Nephron progenitor cell (in vitro differentiated cells): ENCODE data around the gene SPTB.

Experiments
- DNase-seq: peaks from one replicate; pipeline ENCODE4 v3.0.0; 2021
- H3K27ac Mint-ChIP-seq: 2 replicates; pipeline ENCODE4 v1.8.0; 2021; ENCODE audit warnings: mild to moderate bottlenecking, moderate library complexity, mixed read lengths
- H3K27me3 Mint-ChIP-seq: 2 replicates; pipeline ENCODE4 v1.8.0; 2021; ENCODE audit warnings: mild to moderate bottlenecking, low read depth, mixed read lengths; ENCODE audit not compliant: poor library complexity
- H3K36me3 Mint-ChIP-seq: 2 replicates; pipeline ENCODE4 v1.8.0; 2021; ENCODE audit warnings: low read depth, mixed read lengths
- H3K4me1 Mint-ChIP-seq: 2 replicates; pipeline ENCODE4 v1.8.0; 2021; ENCODE audit warnings: mixed read lengths
- H3K4me3 Mint-ChIP-seq: 2 replicates; pipeline ENCODE4 v1.8.0; 2021; ENCODE audit warnings: mild to moderate bottlenecking, moderate library complexity, mixed read lengths
- H3K9me3 Mint-ChIP-seq: 2 replicates; pipeline ENCODE4 v1.8.0; 2021; ENCODE audit warnings: mild to moderate bottlenecking, moderate library complexity, mixed read lengths
- TF ChIP-seq, protein P1 (sequence below): fragments of 200-600 bp; sonication (generic); IDR thresholded peaks from 2 replicates; pipeline ENCODE4 v1.5.0; 2021; ENCODE audit warnings: antibody characterized with exemption

The SPTB gene

DNA sequence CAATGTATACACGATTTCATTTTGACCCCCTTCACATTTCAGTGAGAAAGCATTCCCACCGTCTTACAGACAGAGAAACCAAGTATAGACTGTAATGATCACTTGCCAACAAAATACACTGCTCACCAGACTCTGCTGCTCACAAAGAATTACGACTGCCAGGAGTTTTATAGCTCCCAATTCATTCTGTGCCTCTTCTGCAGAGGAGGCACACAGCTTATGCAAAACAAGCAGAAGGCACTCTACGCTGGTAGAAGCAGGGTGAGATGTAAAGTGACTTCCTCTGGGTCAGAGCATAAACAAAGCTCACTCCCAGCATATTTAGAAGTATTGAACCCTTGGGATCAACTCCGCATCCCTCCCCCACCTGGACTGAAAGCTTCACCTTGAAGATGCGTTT is 14.6 kb downstream of the SPTB start:
- Mint-ChIP-seq H3K27me3 (peaks cover 9% of the 10 kb centered on the region), H3K27ac (no peak overlapping the region)

DNA sequence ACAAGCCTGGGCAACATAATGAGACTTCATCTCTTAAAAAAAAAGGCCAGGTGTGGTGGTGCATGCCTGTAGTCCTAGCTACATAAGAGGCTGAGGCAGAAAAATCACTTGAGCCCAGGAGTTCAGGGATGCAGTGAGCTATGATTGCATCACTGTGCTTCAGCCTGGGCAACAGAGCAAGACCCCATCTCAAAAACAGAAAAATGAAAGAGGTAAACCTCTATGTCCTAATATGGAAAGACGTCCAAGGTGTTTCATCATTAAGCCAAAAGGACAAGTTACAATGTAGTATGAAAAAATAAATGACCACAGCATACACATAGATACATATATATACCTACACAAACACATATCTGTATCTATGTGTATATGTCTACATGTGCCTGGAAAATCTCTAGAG is 15.4 kb downstream of the SPTB start:
- TF ChIP-seq, protein P1, sequence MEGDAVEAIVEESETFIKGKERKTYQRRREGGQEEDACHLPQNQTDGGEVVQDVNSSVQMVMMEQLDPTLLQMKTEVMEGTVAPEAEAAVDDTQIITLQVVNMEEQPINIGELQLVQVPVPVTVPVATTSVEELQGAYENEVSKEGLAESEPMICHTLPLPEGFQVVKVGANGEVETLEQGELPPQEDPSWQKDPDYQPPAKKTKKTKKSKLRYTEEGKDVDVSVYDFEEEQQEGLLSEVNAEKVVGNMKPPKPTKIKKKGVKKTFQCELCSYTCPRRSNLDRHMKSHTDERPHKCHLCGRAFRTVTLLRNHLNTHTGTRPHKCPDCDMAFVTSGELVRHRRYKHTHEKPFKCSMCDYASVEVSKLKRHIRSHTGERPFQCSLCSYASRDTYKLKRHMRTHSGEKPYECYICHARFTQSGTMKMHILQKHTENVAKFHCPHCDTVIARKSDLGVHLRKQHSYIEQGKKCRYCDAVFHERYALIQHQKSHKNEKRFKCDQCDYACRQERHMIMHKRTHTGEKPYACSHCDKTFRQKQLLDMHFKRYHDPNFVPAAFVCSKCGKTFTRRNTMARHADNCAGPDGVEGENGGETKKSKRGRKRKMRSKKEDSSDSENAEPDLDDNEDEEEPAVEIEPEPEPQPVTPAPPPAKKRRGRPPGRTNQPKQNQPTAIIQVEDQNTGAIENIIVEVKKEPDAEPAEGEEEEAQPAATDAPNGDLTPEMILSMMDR: no peak
- peaks cover 5% of the 10 kb centered on the region for H3K9me3 Mint-ChIP-seq
- H3K4me1 Mint-ChIP-seq: peaks cover 46% of the 10 kb centered on the region
- H3K36me3 Mint-ChIP-seq: no peaks in the 10 kb centered on the region
- peaks cover 4% of the 10 kb centered on the region for H3K27me3 Mint-ChIP-seq
- DNase-seq: no peak
- H3K27ac Mint-ChIP-seq: no peak overlapping the region
- no peak overlapping the region for H3K4me3 Mint-ChIP-seq

More for the DNA sequence above, 14.6 kb downstream of the SPTB start:
- peaks cover 42% of the 10 kb centered on the region for H3K4me1 Mint-ChIP-seq
- DNase-seq: no peak
- H3K36me3 Mint-ChIP-seq: no peaks in the 10 kb centered on the region
- no peak overlapping the region for H3K4me3 Mint-ChIP-seq
- H3K9me3 Mint-ChIP-seq: peaks cover 5% of the 10 kb centered on the region
- TF ChIP-seq, protein P1: no peak

DNA sequence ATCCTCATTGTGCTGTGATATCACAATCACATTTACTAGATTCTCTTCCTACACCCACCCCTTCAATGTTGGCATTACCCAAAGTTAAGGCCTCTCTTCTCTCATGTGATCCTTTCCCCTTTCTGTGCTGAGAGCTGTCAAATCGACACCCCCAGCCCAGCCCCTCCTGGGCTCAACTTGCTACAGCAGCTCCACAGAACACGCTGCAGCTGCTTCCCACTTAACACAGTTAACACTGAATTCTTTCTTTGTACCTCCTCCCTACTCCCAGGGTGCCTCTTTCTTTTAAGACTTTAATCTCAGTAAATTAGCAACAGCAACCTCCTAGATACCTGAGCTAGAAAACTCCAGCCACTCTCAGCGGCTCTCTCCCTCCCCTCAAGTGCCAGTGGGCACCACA is 17.8 kb downstream of the SPTB start:
- Mint-ChIP-seq H3K27me3 (peaks cover 4% of the 10 kb centered on the region), H3K36me3 (no peaks in the 10 kb centered on the region), H3K9me3 (peaks cover 5% of the 10 kb centered on the region), H3K4me1 (peaks cover 58% of the 10 kb centered on the region), H3K27ac (peak overlapping the region; percentile 3), H3K4me3 (no peak overlapping the region)
- TF ChIP-seq, protein P1: no peak
- DNase-seq: no peak

DNA sequence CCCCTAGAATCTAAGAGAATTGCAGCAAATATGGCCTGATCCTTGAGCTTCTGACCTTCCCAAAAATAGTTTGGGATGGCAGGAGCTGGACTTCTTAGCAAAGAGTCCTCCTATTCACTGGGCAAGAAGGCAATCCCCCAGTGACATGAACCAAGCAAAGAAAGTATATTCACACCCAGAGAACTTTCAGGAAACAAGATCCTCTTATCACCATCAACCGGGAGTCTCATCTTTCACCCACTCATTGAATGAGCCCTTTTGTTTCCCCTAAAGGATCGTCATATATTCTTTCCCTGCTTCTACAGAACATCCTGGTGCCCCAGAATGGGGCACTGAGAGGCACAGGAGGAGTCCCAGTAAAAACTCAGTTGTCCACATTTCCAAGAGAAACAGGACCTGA is 19.7 kb downstream of the SPTB start:
- no peak for DNase-seq
- peaks cover 5% of the 10 kb centered on the region for H3K9me3 Mint-ChIP-seq
- TF ChIP-seq, protein P1: no peak
- H3K27me3 Mint-ChIP-seq: no peaks in the 10 kb centered on the region
- peaks cover 58% of the 10 kb centered on the region for H3K4me1 Mint-ChIP-seq
- no peak overlapping the region for H3K4me3 Mint-ChIP-seq
- H3K36me3 Mint-ChIP-seq: no peaks in the 10 kb centered on the region
- peak overlapping the region; percentile 78 for H3K27ac Mint-ChIP-seq

DNA sequence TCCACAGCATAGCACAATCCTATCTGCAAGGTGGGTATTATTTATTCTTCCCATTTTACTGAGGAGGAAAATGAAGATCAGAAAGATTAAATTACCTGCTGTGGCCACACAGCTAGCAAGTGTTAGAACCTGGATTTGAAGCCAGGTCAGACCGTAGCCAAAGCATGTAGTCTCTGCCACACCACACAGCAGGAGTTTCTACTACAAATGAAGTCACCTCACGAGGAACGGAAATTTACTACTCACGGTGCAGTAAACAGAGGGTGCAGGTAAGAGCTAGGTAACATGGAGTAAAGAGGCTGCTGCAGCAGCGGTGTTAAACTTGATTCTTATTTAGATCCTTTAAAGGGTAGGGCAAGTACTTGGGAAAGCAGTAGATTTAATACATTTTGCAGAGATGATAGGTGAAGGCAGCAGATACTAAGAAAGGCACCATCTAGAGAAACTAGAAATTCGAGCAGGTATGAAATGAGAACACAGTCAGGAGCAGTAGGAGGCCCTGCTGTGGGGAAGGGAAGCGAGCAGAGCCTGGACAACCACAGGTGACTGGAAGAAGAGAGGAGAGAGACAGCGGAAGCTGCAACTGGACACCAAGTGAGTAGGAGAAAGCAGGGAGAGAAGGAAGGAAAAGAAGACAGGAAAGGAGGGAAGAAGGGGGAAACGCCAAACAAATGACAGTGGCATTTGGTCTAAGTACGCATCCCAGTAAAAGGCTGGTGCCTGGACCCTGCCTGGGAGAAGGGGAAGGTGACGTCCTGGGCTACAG is 21.5 kb downstream of the SPTB start:
- Mint-ChIP-seq H3K27me3 (peaks cover 5% of the 10 kb centered on the region), H3K27ac (no peak overlapping the region), H3K4me1 (peaks cover 57% of the 10 kb centered on the region), H3K9me3 (no peaks in the 10 kb centered on the region), H3K4me3 (peak overlapping the region; percentile 24), H3K36me3 (no peaks in the 10 kb centered on the region)
- no peak for DNase-seq
- TF ChIP-seq, protein P1: no peak
